ENCODE data around the gene SEMA3D. TPM values are rescaled to one million over a fixed set of nuclear protein-coding genes. Genes with fewer than 3 reads are reported as not detected.

Gene SEMA3D
- total and polyA plus RNA-seq, 4 experiments from 2014 or later = not detected

DNA sequence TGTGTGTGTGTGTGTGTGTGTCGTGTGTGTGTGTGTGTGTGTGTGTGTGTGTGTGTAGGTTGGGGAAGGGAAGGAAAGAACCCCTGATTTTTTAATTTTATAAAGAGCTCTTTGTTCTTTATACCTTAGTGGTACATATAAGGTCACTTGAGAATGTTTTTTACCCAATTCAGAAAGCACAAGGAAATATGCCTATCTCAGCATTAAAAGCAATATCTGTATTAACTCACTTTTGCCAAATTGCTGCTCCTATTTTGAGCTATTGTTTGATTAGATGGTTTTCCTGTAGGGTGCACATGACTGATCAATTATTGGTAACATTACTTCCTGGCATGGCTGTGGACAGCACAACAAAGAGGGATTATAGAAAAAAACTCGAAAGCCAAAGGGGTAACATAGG is 60.5 kb downstream of the SEMA3D start:
- H3K27ac ChIP-seq (ENCODE audit: low read depth, low read length) = no peak overlapping the region
- no peak overlapping the region for H3K27ac Mint-ChIP-seq
- no peak for DNase-seq
- intact Hi-C loops (cut with micrococcal nuclease) = no loop called here
- ChIA-PET CTCF (ENCODE audit: partially characterized antibody) (interaction anchor here (0.6 kb wide), 1 partner anchor 1004 kb away, joined by 3 read pairs; no protein-coding TSS in a partner anchor), POLR2A (ENCODE audit: partially characterized antibody) (no interaction called here)
- no peaks in the 10 kb centered on the region for H3K36me3 Mint-ChIP-seq
- H3K9me3 Mint-ChIP-seq = peaks cover 0 to 2% (median 0%) of the 10 kb centered on the region in 8 donors
- H3K36me3 ChIP-seq (ENCODE audit: insufficient read depth, low read length) = no peaks in the 10 kb centered on the region
- no peaks in the 10 kb centered on the region for H3K4me1 ChIP-seq (ENCODE audit: insufficient read depth, low read length)
- no peaks in the 10 kb centered on the region for H3K9me3 ChIP-seq (ENCODE audit: control insufficient read depth in 1 of 2, low read length in 2 of 2)
- no peak overlapping the region for H3K4me3 ChIP-seq (ENCODE audit: low read length in 2 of 2)
- no peak overlapping the region for H3K4me3 Mint-ChIP-seq
- H3K4me1 Mint-ChIP-seq = no peaks in the 10 kb centered on the region
- H3K27me3 ChIP-seq (ENCODE audit: insufficient read depth, low read length) = no peaks in the 10 kb centered on the region
- H3K27me3 Mint-ChIP-seq = no peaks in the 10 kb centered on the region

DNA sequence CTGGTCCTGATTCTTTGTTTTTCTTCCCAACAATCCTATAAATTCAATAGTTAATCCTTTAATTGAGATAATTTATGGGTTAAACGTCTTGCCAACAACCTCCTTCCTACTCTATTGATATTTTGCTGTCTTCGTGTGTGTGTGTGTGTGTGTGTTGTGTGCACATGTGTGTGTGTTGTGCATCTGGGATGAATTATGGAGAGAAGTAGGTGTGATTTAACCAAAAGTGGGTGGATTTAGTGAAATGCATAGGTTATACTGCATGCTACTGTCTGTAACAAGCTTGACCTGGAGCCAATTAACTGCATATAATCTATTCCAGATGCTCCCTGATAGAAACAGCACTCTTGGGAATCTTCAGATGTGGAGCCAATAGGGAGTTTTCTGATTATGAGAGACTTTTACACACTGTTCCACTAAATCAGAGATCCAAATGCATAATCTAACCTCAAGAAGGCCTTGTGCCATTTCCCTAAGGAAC is 61.2 kb downstream of the SEMA3D start:
- H3K9me3 Mint-ChIP-seq = peaks cover 0 to 2% (median 0%) of the 10 kb centered on the region in 8 donors
- no peaks in the 10 kb centered on the region for H3K9me3 ChIP-seq (ENCODE audit: control insufficient read depth in 1 of 2, low read length in 2 of 2)
- H3K27ac ChIP-seq (ENCODE audit: low read depth, low read length) = no peak overlapping the region
- CTCF ChIA-PET (ENCODE audit: partially characterized antibody) = no interaction called here
- POLR2A ChIA-PET (ENCODE audit: partially characterized antibody) = no interaction called here
- H3K27me3 ChIP-seq (ENCODE audit: insufficient read depth, low read length) = no peaks in the 10 kb centered on the region
- H3K4me3 ChIP-seq (ENCODE audit: low read length in 2 of 2) = no peak overlapping the region
- no peak overlapping the region for H3K4me3 Mint-ChIP-seq
- H3K4me1 Mint-ChIP-seq = no peaks in the 10 kb centered on the region
- no peaks in the 10 kb centered on the region for H3K27me3 Mint-ChIP-seq
- no peaks in the 10 kb centered on the region for H3K36me3 ChIP-seq (ENCODE audit: insufficient read depth, low read length)
- no peaks in the 10 kb centered on the region for H3K4me1 ChIP-seq (ENCODE audit: insufficient read depth, low read length)
- DNase-seq = no peak
- intact Hi-C loops (cut with micrococcal nuclease) = no loop called here
- H3K27ac Mint-ChIP-seq = no peak overlapping the region
- no peaks in the 10 kb centered on the region for H3K36me3 Mint-ChIP-seq

DNA sequence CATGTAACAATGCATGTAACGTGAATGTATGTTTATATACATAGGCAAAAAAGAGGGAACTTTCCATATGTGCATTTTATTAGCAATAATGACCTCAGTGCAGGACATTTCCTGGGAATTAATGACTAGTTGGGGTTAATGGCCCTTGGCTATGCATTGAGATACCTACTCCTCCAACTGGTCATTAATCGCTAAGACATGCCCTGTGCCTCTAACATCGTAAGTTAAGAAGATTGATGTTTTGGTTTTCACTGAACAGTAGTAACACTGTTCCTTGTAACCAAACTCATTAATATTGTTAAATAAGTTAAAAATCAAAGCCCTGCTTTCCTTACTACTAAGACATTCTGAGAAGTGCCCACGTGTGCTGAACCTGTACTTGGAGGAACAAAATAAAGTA is 61.7 kb downstream of the SEMA3D start:
- ChIA-PET CTCF (ENCODE audit: partially characterized antibody) (no interaction called here), POLR2A (ENCODE audit: partially characterized antibody) (no interaction called here)
- Histone ChIP-seq H3K4me3 (ENCODE audit: low read length in 2 of 2) (no peak overlapping the region), H3K36me3 (ENCODE audit: insufficient read depth, low read length) (no peaks in the 10 kb centered on the region), H3K27me3 (ENCODE audit: insufficient read depth, low read length) (no peaks in the 10 kb centered on the region), H3K9me3 (ENCODE audit: control insufficient read depth in 1 of 2, low read length in 2 of 2) (no peaks in the 10 kb centered on the region), H3K27ac (ENCODE audit: low read depth, low read length) (no peak overlapping the region), H3K4me1 (ENCODE audit: insufficient read depth, low read length) (no peaks in the 10 kb centered on the region)
- Mint-ChIP-seq H3K36me3 (no peaks in the 10 kb centered on the region), H3K4me3 (no peak overlapping the region), H3K27ac (no peak overlapping the region), H3K9me3 (peaks cover 0 to 2% (median 0%) of the 10 kb centered on the region in 8 donors), H3K4me1 (no peaks in the 10 kb centered on the region), H3K27me3 (no peaks in the 10 kb centered on the region)
- intact Hi-C loops (cut with micrococcal nuclease) = no loop called here
- DNase-seq = no peak

DNA sequence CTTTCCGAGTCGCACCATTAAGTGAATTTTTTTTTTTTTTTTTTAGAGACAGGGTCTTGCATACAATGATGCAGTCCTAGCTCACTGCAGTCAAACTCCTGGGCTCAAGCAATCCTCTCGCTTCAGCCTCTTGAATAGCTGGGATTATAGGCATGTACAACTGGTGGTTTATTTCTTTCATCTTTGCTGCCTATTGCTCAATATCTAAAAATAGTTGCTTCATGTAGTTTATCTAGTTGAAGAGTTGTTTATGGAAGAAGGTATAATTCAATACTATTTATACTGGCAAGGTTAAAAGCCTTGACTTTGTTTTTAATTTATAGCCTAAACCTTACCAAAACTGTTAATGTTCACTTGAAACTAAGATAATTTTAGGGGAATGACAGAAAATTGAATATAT is 66.9 kb downstream of the SEMA3D start:
- Mint-ChIP-seq H3K36me3 (no peaks in the 10 kb centered on the region), H3K27me3 (no peaks in the 10 kb centered on the region), H3K9me3 (peaks cover 0 to 5% (median 1%) of the 10 kb centered on the region in 8 donors), H3K4me3 (no peak overlapping the region), H3K4me1 (no peaks in the 10 kb centered on the region), H3K27ac (no peak overlapping the region)
- Histone ChIP-seq H3K27me3 (ENCODE audit: insufficient read depth, low read length) (no peaks in the 10 kb centered on the region), H3K9me3 (ENCODE audit: control insufficient read depth in 1 of 2, low read length in 2 of 2) (no peaks in the 10 kb centered on the region), H3K36me3 (ENCODE audit: insufficient read depth, low read length) (no peaks in the 10 kb centered on the region), H3K27ac (ENCODE audit: low read depth, low read length) (no peak overlapping the region), H3K4me1 (ENCODE audit: insufficient read depth, low read length) (no peaks in the 10 kb centered on the region), H3K4me3 (ENCODE audit: low read length in 2 of 2) (no peak overlapping the region)
- ChIA-PET POLR2A (ENCODE audit: partially characterized antibody) (no interaction called here), CTCF (ENCODE audit: partially characterized antibody) (no interaction called here)
- no peak for DNase-seq
- intact Hi-C loops (cut with micrococcal nuclease) = no loop called here

DNA sequence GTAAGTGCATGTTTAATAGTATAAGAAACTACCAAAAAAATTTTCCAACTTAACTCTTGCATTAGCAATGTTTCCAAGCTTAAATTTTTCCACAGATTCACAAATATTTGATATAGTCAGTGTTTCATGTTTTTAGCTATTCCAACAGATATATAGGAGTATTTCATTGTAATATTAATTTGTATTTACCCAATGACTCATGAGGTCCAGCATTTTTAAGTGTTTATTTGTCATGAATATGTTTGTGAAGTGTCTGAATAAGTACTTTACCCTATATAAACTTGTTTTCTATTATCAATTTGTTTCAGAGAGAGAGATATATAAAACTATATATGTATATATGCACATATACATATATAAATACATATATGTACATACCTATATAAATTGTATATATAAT is 71.0 kb downstream of the SEMA3D start:
- Mint-ChIP-seq H3K27ac (no peak overlapping the region), H3K27me3 (no peaks in the 10 kb centered on the region), H3K36me3 (no peaks in the 10 kb centered on the region), H3K4me1 (no peaks in the 10 kb centered on the region), H3K9me3 (peaks cover 0 to 10% (median 3%) of the 10 kb centered on the region in 8 donors), H3K4me3 (no peak overlapping the region)
- H3K27me3 ChIP-seq (ENCODE audit: insufficient read depth, low read length) = no peaks in the 10 kb centered on the region
- CTCF ChIA-PET (ENCODE audit: partially characterized antibody) = no interaction called here
- no peak overlapping the region for H3K4me3 ChIP-seq (ENCODE audit: low read length in 2 of 2)
- H3K9me3 ChIP-seq (ENCODE audit: control insufficient read depth in 1 of 2, low read length in 2 of 2) = no peaks in the 10 kb centered on the region
- POLR2A ChIA-PET (ENCODE audit: partially characterized antibody) = no interaction called here
- no peak overlapping the region for H3K27ac ChIP-seq (ENCODE audit: low read depth, low read length)
- no peak for DNase-seq
- H3K4me1 ChIP-seq (ENCODE audit: insufficient read depth, low read length) = no peaks in the 10 kb centered on the region
- no peaks in the 10 kb centered on the region for H3K36me3 ChIP-seq (ENCODE audit: insufficient read depth, low read length)
- intact Hi-C loops (cut with micrococcal nuclease) = no loop called here

DNA sequence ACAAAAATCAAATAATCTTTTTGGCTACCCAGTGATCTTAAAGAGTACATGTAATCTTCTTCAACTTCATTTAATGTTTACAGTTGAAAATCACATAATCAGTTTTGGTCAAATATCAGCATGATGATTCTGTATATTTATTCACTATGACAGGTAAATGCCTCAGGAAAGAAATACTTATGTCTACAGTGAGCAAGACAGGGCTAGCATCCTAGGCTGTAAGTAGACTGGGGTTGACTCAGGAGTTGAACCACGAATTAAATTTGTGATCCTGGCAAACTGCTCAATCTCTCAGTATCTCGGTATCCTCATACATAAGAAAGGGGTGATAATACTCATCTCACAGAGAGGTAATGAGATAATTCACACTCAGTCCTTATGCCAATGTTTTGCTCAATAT is 71.8 kb downstream of the SEMA3D start:
- H3K27me3 ChIP-seq (ENCODE audit: insufficient read depth, low read length) = no peaks in the 10 kb centered on the region
- H3K36me3 ChIP-seq (ENCODE audit: insufficient read depth, low read length) = no peaks in the 10 kb centered on the region
- H3K4me3 Mint-ChIP-seq = no peak overlapping the region
- intact Hi-C loops (cut with micrococcal nuclease) = no loop called here
- ChIA-PET CTCF (ENCODE audit: partially characterized antibody) (no interaction called here), POLR2A (ENCODE audit: partially characterized antibody) (no interaction called here)
- peaks cover 0 to 10% (median 3%) of the 10 kb centered on the region in 8 donors for H3K9me3 Mint-ChIP-seq
- no peaks in the 10 kb centered on the region for H3K36me3 Mint-ChIP-seq
- H3K27me3 Mint-ChIP-seq = no peaks in the 10 kb centered on the region
- H3K4me1 Mint-ChIP-seq = no peaks in the 10 kb centered on the region
- H3K27ac Mint-ChIP-seq = no peak overlapping the region
- no peak overlapping the region for H3K27ac ChIP-seq (ENCODE audit: low read depth, low read length)
- no peaks in the 10 kb centered on the region for H3K4me1 ChIP-seq (ENCODE audit: insufficient read depth, low read length)
- H3K9me3 ChIP-seq (ENCODE audit: control insufficient read depth in 1 of 2, low read length in 2 of 2) = no peaks in the 10 kb centered on the region
- no peak for DNase-seq
- H3K4me3 ChIP-seq (ENCODE audit: low read length in 2 of 2) = no peak overlapping the region

DNA sequence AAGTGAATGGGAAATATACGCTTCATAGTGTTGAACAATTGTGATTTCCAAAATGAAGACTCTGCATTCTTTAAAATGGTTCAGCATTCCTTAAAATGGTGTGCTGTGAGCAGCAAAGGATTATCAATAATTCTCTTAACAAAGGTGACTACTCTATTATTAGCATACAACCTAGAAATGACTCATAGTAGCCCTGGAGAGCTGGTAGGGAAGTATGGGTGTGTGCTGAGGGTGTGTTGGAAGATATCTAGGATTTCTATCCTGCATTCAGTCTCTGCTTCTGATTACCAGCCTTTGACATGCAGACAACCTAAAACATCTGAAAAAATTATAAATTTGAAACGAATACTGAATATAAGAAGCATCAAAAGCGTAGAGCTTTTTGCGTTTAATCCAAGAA is 72.5 kb downstream of the SEMA3D start:
- H3K4me1 ChIP-seq (ENCODE audit: insufficient read depth, low read length) = no peaks in the 10 kb centered on the region
- no peak overlapping the region for H3K27ac Mint-ChIP-seq
- H3K9me3 ChIP-seq (ENCODE audit: control insufficient read depth in 1 of 2, low read length in 2 of 2) = no peaks in the 10 kb centered on the region
- no peaks in the 10 kb centered on the region for H3K36me3 Mint-ChIP-seq
- ChIA-PET CTCF (ENCODE audit: partially characterized antibody) (no interaction called here), POLR2A (ENCODE audit: partially characterized antibody) (no interaction called here)
- no peak for DNase-seq
- H3K27ac ChIP-seq (ENCODE audit: low read depth, low read length) = no peak overlapping the region
- no peak overlapping the region for H3K4me3 ChIP-seq (ENCODE audit: low read length in 2 of 2)
- no peaks in the 10 kb centered on the region for H3K27me3 ChIP-seq (ENCODE audit: insufficient read depth, low read length)
- H3K4me3 Mint-ChIP-seq = no peak overlapping the region
- no peaks in the 10 kb centered on the region for H3K36me3 ChIP-seq (ENCODE audit: insufficient read depth, low read length)
- no peaks in the 10 kb centered on the region for H3K4me1 Mint-ChIP-seq
- H3K27me3 Mint-ChIP-seq = no peaks in the 10 kb centered on the region
- intact Hi-C loops (cut with micrococcal nuclease) = no loop called here
- peaks cover 0 to 8% (median 2%) of the 10 kb centered on the region in 8 donors for H3K9me3 Mint-ChIP-seq

DNA sequence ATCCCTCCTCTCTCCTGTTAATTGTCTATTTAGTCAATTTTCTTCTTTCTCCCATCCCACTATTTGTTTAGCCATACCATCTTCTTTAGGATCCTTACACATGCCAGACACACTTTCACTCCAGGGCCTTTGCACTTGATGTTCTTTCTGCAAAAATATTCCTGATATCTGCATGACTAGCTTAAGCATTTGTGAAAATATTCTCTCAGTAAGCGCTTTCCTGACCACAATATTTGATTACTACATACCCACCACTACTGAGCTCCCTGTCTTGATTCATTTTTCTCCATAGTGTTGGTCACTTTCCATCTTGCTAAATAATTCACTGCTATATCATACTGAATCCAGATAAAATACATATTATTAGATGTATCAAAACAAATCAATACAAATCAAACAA is 75.1 kb downstream of the SEMA3D start:
- Histone ChIP-seq H3K36me3 (ENCODE audit: insufficient read depth, low read length) (no peaks in the 10 kb centered on the region), H3K27ac (ENCODE audit: low read depth, low read length) (no peak overlapping the region), H3K4me1 (ENCODE audit: insufficient read depth, low read length) (no peaks in the 10 kb centered on the region), H3K4me3 (ENCODE audit: low read length in 2 of 2) (no peak overlapping the region), H3K9me3 (ENCODE audit: control insufficient read depth in 1 of 2, low read length in 2 of 2) (no peaks in the 10 kb centered on the region), H3K27me3 (ENCODE audit: insufficient read depth, low read length) (no peaks in the 10 kb centered on the region)
- ChIA-PET CTCF (ENCODE audit: partially characterized antibody) (no interaction called here), POLR2A (ENCODE audit: partially characterized antibody) (no interaction called here)
- no peak overlapping the region for H3K27ac Mint-ChIP-seq
- H3K27me3 Mint-ChIP-seq = no peaks in the 10 kb centered on the region
- peaks cover 0 to 6% (median 3%) of the 10 kb centered on the region in 8 donors for H3K9me3 Mint-ChIP-seq
- no peaks in the 10 kb centered on the region for H3K4me1 Mint-ChIP-seq
- no peaks in the 10 kb centered on the region for H3K36me3 Mint-ChIP-seq
- intact Hi-C loops (cut with micrococcal nuclease) = no loop called here
- DNase-seq = no peak
- H3K4me3 Mint-ChIP-seq = no peak overlapping the region

Data from CD4-positive, alpha-beta memory T cell (primary cell).